ENCODE measurements around the gene KIAA1191.
"Not testable (repeated sequence)": the region's sequence is repeated elsewhere in the genome, so short reads cannot be mapped to it uniquely, and the experiment has no call there.

Gene KIAA1191

GRCh38 chr5:176319827-176320554, 41.6 kb downstream of the KIAA1191 start:
- TF ChIP-seq TCF4 (CRISPR knock-in tag; IDR thresholded peaks at IDR 0.05; ENCODE audit: borderline replicate concordance): no peak
- no peak for TF ChIP-seq SNAI2 (CRISPR knock-in tag; IDR thresholded peaks at IDR 0.05)
- no peak for TF ChIP-seq CREB5 (CRISPR knock-in tag; IDR thresholded peaks at IDR 0.05; ENCODE audit: low read depth)
- TF ChIP-seq ESRRG (CRISPR knock-in tag; IDR thresholded peaks at IDR 0.05): no peak
- no peak for TF ChIP-seq OSR1 (CRISPR knock-in tag; IDR thresholded peaks at IDR 0.05)
- TF ChIP-seq TSHZ2 (CRISPR knock-in tag; IDR thresholded peaks at IDR 0.05): no peak
- TF ChIP-seq CSRNP3 (CRISPR knock-in tag; IDR thresholded peaks at IDR 0.05): no peak
- TF ChIP-seq ARNTL (CRISPR knock-in tag; IDR thresholded peaks at IDR 0.05; ENCODE audit: borderline replicate concordance, low read depth): no peak
- TF ChIP-seq ISL1 (CRISPR knock-in tag; IDR thresholded peaks at IDR 0.05): no peak
- no peak for TF ChIP-seq TOX (CRISPR knock-in tag; IDR thresholded peaks at IDR 0.05; ENCODE audit: borderline replicate concordance)
- ATAC-seq: 0 out of 3 replicates have a peak, but pooled peaks have one; percentile 25

- TF ChIP-seq SNAI2 (CRISPR knock-in tag; IDR thresholded peaks at IDR 0.05) (no peak), ESRRG (CRISPR knock-in tag; IDR thresholded peaks at IDR 0.05) (no peak), ARNTL (CRISPR knock-in tag; IDR thresholded peaks at IDR 0.05; ENCODE audit: borderline replicate concordance, low read depth) (no peak), RARB (CRISPR knock-in tag; IDR thresholded peaks at IDR 0.05) (no peak), TCF4 (CRISPR knock-in tag; IDR thresholded peaks at IDR 0.05; ENCODE audit: borderline replicate concordance) (no peak), CSDC2 (CRISPR knock-in tag; IDR thresholded peaks at IDR 0.05) (no peak), GLIS3 (CRISPR knock-in tag; IDR thresholded peaks at IDR 0.05) (no peak), PATZ1 (CRISPR knock-in tag; IDR thresholded peaks at IDR 0.05; ENCODE audit: borderline replicate concordance) (no peak), ZFP3 (CRISPR knock-in tag; IDR thresholded peaks at IDR 0.05) (no peak)
Observed at GRCh38 chr5:176317534-176318374, 43.8 kb downstream of the KIAA1191 start.

GRCh38 chr5:176305356-176305755, 56.2 kb downstream of the KIAA1191 start:
- ATAC-seq: not testable (repeated sequence)

More at GRCh38 chr5:176317534-176318374, 43.8 kb downstream of the KIAA1191 start:
- no peak for ATAC-seq
